ENCODE results near the gene HOXC4. TPM values are rescaled to one million over a fixed set of nuclear protein-coding genes. Genes with fewer than 3 reads are reported as not detected.

The HOXC4 gene
- total RNA-seq, 1 experiment from 2014 or later = 4.1 TPM

DNA sequence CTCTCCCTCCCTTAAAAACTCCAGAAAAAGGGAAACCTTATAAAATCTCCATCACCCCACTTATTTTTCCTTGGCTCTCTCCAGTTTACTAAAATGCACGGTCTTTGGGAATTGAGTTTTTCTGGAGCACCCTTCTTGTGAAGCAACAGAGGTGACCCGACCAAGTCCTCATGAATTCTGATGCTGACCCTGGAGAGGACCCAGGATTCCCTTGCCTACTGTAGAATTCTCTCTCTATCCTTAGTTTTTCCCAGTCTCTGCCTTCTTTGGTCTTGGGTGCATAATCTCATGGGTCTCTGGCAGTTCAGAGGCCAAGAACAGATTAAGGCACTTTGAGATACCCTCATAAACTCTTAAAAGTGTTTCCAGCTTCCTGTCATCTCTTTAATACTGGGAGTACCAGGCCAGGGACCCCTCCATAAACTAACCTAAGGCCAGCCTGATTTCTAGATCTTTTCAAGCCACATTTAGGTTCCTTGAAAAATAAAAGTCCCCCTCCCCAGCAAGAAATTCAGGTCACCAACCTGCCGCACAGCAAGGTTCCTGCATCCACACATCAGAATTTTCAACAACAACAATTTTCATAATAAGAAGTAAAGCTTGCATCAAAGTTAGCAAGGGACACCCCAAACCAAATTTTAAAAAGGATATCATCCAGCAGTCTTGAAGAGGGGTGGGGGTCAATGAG, 5.1 kb upstream of the HOXC4 start:
- Mint-ChIP-seq H3K4me3 (ENCODE audit: unreplicated experiment) (no peak overlapping the region), H3K4me1 (ENCODE audit: low read depth, unreplicated experiment) (peaks cover 26% of the 10 kb centered on the region)
- no peaks in the 10 kb centered on the region for H3K27me3 ChIP-seq (replicated peaks; ENCODE audit: control insufficient read depth, insufficient read depth, low read length)

DNA sequence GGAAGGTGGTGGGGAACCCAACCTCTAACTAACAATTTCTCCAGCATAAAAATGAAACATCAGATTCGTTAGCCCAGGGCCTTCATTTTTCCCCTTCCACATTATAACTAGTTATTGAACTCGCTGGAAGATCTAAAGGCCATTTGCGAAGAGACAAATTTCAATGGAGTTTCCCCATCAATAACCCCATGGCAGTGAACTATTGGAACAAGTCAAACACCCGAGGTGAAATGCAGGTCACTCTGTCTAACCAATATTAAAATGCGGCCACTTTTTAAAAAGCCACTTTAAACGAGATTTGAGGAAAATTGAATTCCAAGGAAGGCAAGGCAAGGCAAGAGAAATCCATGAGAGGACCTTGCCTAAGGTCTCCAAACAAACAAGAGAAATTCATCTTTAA, 4.5 kb upstream of the HOXC4 start:
- Mint-ChIP-seq H3K27ac (ENCODE audit: unreplicated experiment) (no peak overlapping the region), H3K4me1 (ENCODE audit: low read depth, unreplicated experiment) (peaks cover 20% of the 10 kb centered on the region), H3K4me3 (ENCODE audit: unreplicated experiment) (no peak overlapping the region), H3K27me3 (ENCODE audit: insufficient read depth, unreplicated experiment) (no peaks in the 10 kb centered on the region), H3K9me3 (ENCODE audit: unreplicated experiment) (no peaks in the 10 kb centered on the region), H3K36me3 (ENCODE audit: insufficient read depth, unreplicated experiment) (no peaks in the 10 kb centered on the region)
- Histone ChIP-seq H3K4me3 (ENCODE audit: low read depth, low read length) (no peak overlapping the region), H3K36me3 (ENCODE audit: control insufficient read depth, insufficient read depth, low read length) (no peaks in the 10 kb centered on the region), H3K27me3 (replicated peaks; ENCODE audit: control insufficient read depth, insufficient read depth, low read length) (no peaks in the 10 kb centered on the region), H3K4me1 (no peaks in the 10 kb centered on the region; the same call in 1 of the 2 replicates), H3K9me3 (no peaks in the 10 kb centered on the region)
- ChIA-PET POLR2A (no interaction called here), CTCF (no interaction called here)
- TF ChIP-seq, protein P1, sequence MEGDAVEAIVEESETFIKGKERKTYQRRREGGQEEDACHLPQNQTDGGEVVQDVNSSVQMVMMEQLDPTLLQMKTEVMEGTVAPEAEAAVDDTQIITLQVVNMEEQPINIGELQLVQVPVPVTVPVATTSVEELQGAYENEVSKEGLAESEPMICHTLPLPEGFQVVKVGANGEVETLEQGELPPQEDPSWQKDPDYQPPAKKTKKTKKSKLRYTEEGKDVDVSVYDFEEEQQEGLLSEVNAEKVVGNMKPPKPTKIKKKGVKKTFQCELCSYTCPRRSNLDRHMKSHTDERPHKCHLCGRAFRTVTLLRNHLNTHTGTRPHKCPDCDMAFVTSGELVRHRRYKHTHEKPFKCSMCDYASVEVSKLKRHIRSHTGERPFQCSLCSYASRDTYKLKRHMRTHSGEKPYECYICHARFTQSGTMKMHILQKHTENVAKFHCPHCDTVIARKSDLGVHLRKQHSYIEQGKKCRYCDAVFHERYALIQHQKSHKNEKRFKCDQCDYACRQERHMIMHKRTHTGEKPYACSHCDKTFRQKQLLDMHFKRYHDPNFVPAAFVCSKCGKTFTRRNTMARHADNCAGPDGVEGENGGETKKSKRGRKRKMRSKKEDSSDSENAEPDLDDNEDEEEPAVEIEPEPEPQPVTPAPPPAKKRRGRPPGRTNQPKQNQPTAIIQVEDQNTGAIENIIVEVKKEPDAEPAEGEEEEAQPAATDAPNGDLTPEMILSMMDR (IDR thresholded peaks at IDR 0.05; ENCODE audit: insufficient read depth in 1 of 2, low read depth in 1 of 2, low read length in 1 of 2, severe bottlenecking in 1 of 2, unreplicated experiment in 1 of 2) = no peak
- DNase-seq = no peak
- intact Hi-C loops (cut with micrococcal nuclease; ENCODE audit: unreplicated experiment) = no loop called here
- no TSS peak for BruUV-seq (replicated peaks)

More for the DNA sequence above, 5.1 kb upstream of the HOXC4 start:
- no peak for DNase-seq
- Histone ChIP-seq H3K36me3 (ENCODE audit: control insufficient read depth, insufficient read depth, low read length) (no peaks in the 10 kb centered on the region), H3K4me1 (no peaks in the 10 kb centered on the region; the same call in none of the 2 replicates), H3K4me3 (ENCODE audit: low read depth, low read length) (no peak overlapping the region), H3K9me3 (no peaks in the 10 kb centered on the region)
- intact Hi-C loops (cut with micrococcal nuclease; ENCODE audit: unreplicated experiment) = no loop called here
- Mint-ChIP-seq H3K36me3 (ENCODE audit: insufficient read depth, unreplicated experiment) (no peaks in the 10 kb centered on the region), H3K27me3 (ENCODE audit: insufficient read depth, unreplicated experiment) (no peaks in the 10 kb centered on the region), H3K9me3 (ENCODE audit: unreplicated experiment) (no peaks in the 10 kb centered on the region), H3K27ac (ENCODE audit: unreplicated experiment) (no peak overlapping the region)
- TF ChIP-seq, protein P1 (IDR thresholded peaks at IDR 0.05; ENCODE audit: insufficient read depth in 1 of 2, low read depth in 1 of 2, low read length in 1 of 2, severe bottlenecking in 1 of 2, unreplicated experiment in 1 of 2) = no peak
- BruUV-seq (replicated peaks) = no TSS peak
- ChIA-PET CTCF (no interaction called here), POLR2A (no interaction called here)

DNA sequence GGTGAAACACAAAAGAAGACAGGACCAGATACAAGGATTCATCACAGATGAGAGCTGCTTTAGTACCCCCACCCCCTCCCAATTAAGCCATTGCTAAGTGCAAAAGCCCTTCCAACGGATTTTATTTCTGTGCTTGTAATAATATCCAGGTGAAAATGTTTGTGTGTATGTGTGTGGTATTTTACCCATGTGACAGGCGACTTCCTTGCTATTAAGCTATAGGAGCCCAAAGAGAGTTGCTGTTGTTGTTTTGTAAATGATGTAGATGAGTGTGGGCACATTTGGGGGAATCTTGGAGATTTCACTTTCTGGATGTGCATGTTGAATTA, 3.2 kb upstream of the HOXC4 start:
- no peaks in the 10 kb centered on the region for H3K9me3 ChIP-seq
- DNase-seq = no peak
- ChIA-PET POLR2A (no interaction called here), CTCF (interaction anchor here (1.0 kb wide), 1 partner anchor 85 kb away, joined by 3 read pairs; no protein-coding TSS in a partner anchor)
- intact Hi-C loops (cut with micrococcal nuclease; ENCODE audit: unreplicated experiment) = no loop called here
- BruUV-seq (replicated peaks) = no TSS peak
- no peaks in the 10 kb centered on the region for H3K9me3 Mint-ChIP-seq (ENCODE audit: unreplicated experiment)
- TF ChIP-seq, protein P1 (IDR thresholded peaks at IDR 0.05; ENCODE audit: insufficient read depth in 1 of 2, low read depth in 1 of 2, low read length in 1 of 2, severe bottlenecking in 1 of 2, unreplicated experiment in 1 of 2) = no peak
- no peak overlapping the region for H3K4me3 Mint-ChIP-seq (ENCODE audit: unreplicated experiment)
- H3K4me1 Mint-ChIP-seq (ENCODE audit: low read depth, unreplicated experiment) = peaks cover 9% of the 10 kb centered on the region
- H3K27me3 ChIP-seq (replicated peaks; ENCODE audit: control insufficient read depth, insufficient read depth, low read length) = no peaks in the 10 kb centered on the region
- no peaks in the 10 kb centered on the region for H3K36me3 ChIP-seq (ENCODE audit: control insufficient read depth, insufficient read depth, low read length)
- no peak overlapping the region for H3K4me3 ChIP-seq (ENCODE audit: low read depth, low read length)
- H3K4me1 ChIP-seq = peaks cover under 1% of the 10 kb centered on the region; the same call in 1 of the 2 replicates
- no peak overlapping the region for H3K27ac Mint-ChIP-seq (ENCODE audit: unreplicated experiment)
- no peaks in the 10 kb centered on the region for H3K36me3 Mint-ChIP-seq (ENCODE audit: insufficient read depth, unreplicated experiment)
- H3K27me3 Mint-ChIP-seq (ENCODE audit: insufficient read depth, unreplicated experiment) = no peaks in the 10 kb centered on the region
